ENCODE data around the gene ABCB8. TPM values are rescaled to one million over a fixed set of nuclear protein-coding genes. Genes with fewer than 3 reads are reported as not detected.

The ABCB8 gene
- total and polyA plus RNA-seq, 2 of the 8 experiments (the other 6 are each of a cell fraction or from before 2014, with no cell fraction given), result 17.7 to 27.0 TPM

DNA sequence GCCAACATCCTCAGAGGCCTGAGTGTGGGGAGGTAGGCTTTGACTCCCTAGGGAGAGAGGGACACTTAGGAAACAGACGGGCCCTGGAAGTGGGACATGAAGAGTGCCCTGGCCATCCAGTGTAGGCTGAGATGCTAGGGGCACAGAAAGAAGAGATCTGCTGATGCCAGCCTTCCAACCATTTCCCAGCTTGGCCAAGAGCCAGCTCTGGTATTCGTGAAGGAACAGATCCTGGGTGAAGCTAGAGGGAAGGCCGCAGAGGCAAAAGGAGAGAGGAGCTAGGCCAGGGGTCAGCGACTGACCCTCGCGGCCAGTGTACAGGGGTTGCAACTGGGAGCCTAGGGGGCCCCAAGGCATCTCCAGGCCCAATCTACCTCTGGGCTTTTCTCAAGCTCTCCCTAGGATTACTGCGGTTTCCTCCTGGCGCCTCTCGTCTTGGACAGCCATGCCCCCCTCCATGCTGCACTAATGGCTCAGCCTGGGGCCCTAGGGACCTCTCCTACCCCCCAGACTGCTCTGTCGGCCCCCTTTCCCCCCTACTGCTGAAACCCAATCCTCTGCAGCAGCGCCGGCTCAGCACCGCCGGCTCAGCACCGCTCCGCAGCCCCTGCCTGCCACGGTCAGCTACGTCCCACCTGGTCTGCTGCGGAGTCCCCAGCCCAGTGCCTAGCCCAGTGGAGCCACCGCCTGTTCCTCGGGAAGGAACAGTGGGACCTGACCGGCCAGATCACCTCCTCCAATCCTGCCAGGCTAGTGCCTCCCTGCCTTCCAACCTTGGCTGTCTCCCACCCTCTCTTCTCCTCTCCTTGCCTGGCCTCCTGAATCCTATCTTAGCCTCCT lies 19.9 kb downstream of the ABCB8 start, which contains the start of gene ASIC3:
Gene ASIC3 (plus strand): TSS at position 556 of the 840 bp plus-strand sequence. CDS start 355 bp downstream, outside the sequence.
- no peak within 1 kb of the TSS for H3K9ac ChIP-seq (replicated peaks in 1 of 4; ENCODE audit: extremely low read depth in 1 of 4, low read depth in 3 of 4, low read length in 3 of 4)
- H2BK5ac ChIP-seq (ENCODE audit: low read depth, low read length), result no peak within 1 kb of the TSS
- peaks cover 3% of the 10 kb centered on the region; the same call in 1 of the 2 replicates for H3K23me2 ChIP-seq (ENCODE audit: low read depth, low read length)
- H3K79me2 ChIP-seq (ENCODE audit: control insufficient read depth in 1 of 2, insufficient read depth in 2 of 2, low read length in 2 of 2), result no peaks in the 10 kb centered on the region
- H3K79me1 ChIP-seq (ENCODE audit: low read depth, low read length), result no peaks in the 10 kb centered on the region
- no peak within 1 kb of the TSS; the same call in 1 of the 2 replicates for H2BK12ac ChIP-seq (ENCODE audit: low read depth, low read length)
- ChIA-PET CTCF (ENCODE audit: partially characterized antibody) (interaction anchor here (0.7 to 3.6 kb wide), 9 partner anchors 9 to 63 kb away, joined by 3 to 14 read pairs (median 3); partner anchors contain the start of gene CDK5), POLR2A (ENCODE audit: partially characterized antibody) (interaction anchor here (0.5 to 1.8 kb wide), 5 partner anchors 8 to 267 kb away, joined by 3 to 4 read pairs (median 4); partner anchors contain the start of gene FASTK)
- no peak within 1 kb of the TSS for H2BK120ac ChIP-seq (replicated peaks; ENCODE audit: low read depth, low read length)
- H3K4ac ChIP-seq (replicated peaks; ENCODE audit: insufficient read length, low read depth, low read length), result no peak within 1 kb of the TSS
- 91% methylated on average over 21 of the region's 22 CpGs; no CpG with 5 or more reads in 1 of the 2 experiments for whole genome bisulfite sequencing, 2 experiments (ENCODE audit: extremely low coverage in 1 of 2, insufficient coverage in 1 of 2, insufficient read length in 1 of 2, insufficient replicate concordance in 2 of 2, low coverage in 1 of 2, low lambda C conversion rate in 2 of 2, missing lambda C conversion rate in 1 of 2)
- H3K27me3 ChIP-seq (replicated peaks in 1 of 4; ENCODE audit: control insufficient read depth in 3 of 4, extremely low read depth in 1 of 4, insufficient read depth in 3 of 4, low read length in 3 of 4), result peaks cover 4 to 33% (median 24%) of the 10 kb centered on the region in 4 experiments
- no peak within 1 kb of the TSS for H4K5ac ChIP-seq (ENCODE audit: insufficient read length, low read depth, low read length)
- H2AK5ac ChIP-seq (ENCODE audit: low read depth, low read length), result no peak within 1 kb of the TSS
- H3K56ac ChIP-seq (replicated peaks; ENCODE audit: insufficient read length, low read depth, low read length), result no peak within 1 kb of the TSS
- H3K9me3 ChIP-seq (ENCODE audit: insufficient read depth in 2 of 2, low read depth in 1 of 2, low read length in 1 of 2), result no peaks in the 10 kb centered on the region
- H3K4me1 ChIP-seq (replicated peaks in 1 of 4; ENCODE audit: control insufficient read depth in 3 of 4, insufficient read depth in 4 of 4, low read length in 3 of 4), result peaks cover 0 to 8% (median 4%) of the 10 kb centered on the region in 4 experiments; a peak in 3 of 7 replicates
- H3K18ac ChIP-seq (ENCODE audit: extremely low read depth, low read length), result no peak within 1 kb of the TSS
- FAIRE-seq (no peak), DNase-seq (ENCODE audit: low read depth in 1 of 2, low spot score in 2 of 2) (no peak)
- no peak within 1 kb of the TSS for H3K14ac ChIP-seq (ENCODE audit: insufficient read length)
- H2BK15ac ChIP-seq (ENCODE audit: low read length), result no peak within 1 kb of the TSS; the same call in 1 of the 2 replicates
- H3K36me3 ChIP-seq (ENCODE audit: control insufficient read depth in 2 of 4, insufficient read depth in 4 of 4, low read length in 3 of 4), result no peaks in the 10 kb centered on the region
- no peak within 1 kb of the TSS for H2AFZ ChIP-seq (ENCODE audit: low read length)
- H3K27ac ChIP-seq (ENCODE audit: low read depth, low read length), result no peak within 1 kb of the TSS
- no peak within 1 kb of the TSS for H3K23ac ChIP-seq (ENCODE audit: insufficient read length)
- H3K4me2 ChIP-seq (ENCODE audit: insufficient read depth in 1 of 2, low read depth in 2 of 2, low read length in 2 of 2), result no peak within 1 kb of the TSS
- no peak within 1 kb of the TSS for H3K4me3 ChIP-seq (ENCODE audit: extremely low read depth in 1 of 4, insufficient read depth in 2 of 4, low read depth in 3 of 4, low read length in 4 of 4)
- H4K8ac ChIP-seq (ENCODE audit: extremely low read depth, insufficient read depth, low read length), result no peak within 1 kb of the TSS
- no peak within 1 kb of the TSS for H2BK20ac ChIP-seq (ENCODE audit: low read length)
- no peak within 1 kb of the TSS for H4K91ac ChIP-seq (replicated peaks; ENCODE audit: insufficient read length, low read length)
- peaks cover 2 to 14% of the 10 kb centered on the region in 2 experiments for H4K20me1 ChIP-seq (replicated peaks in 1 of 2; ENCODE audit: control insufficient read depth in 1 of 2, insufficient read depth in 2 of 2, low read length in 2 of 2)
- TF ChIP-seq JUND (IDR thresholded peaks at IDR 0.05; ENCODE audit: low read length) (no peak), PHF8 (conservative IDR thresholded peaks at IDR 0.05; ENCODE audit: low read depth, low read length) (no peak)
